ENCODE data around the gene GPC6. TPM values are rescaled to one million over a fixed set of nuclear protein-coding genes. Genes with fewer than 3 reads are reported as not detected.

GPC6 gene
- total and polyA plus RNA-seq, 2 experiments from 2014 or later: 14.4 to 43.3 TPM

DNA sequence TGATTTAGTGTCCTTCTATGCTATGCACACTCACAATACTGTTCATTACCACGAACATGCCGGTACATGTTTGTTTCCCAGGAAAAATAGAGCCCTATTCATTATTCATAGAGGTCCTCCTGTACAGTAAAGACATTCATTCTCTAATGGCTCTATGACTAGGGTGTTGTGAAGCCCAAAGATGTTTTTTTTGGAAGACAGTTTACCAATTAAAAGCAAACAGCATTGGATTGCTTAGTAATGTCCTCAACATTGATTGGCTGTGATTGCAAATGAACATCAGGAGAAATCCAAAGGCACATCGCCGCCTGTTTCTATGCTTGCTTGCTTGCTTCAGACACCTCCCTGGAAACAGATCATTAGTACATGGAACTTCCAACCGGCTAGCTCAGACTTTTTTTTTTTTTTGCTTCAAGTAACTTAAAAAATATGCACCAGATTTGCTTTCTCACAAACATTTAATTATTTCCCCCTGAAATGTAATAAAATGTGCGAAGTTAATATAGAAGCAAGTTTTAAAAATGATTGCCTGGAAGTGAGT lies 8.8 kb upstream of the GPC6 start:
- no peak overlapping the region for H3K27ac ChIP-seq
- no peaks in the 10 kb centered on the region for H3K36me3 ChIP-seq
- no peak for TF ChIP-seq CTCF (IDR thresholded peaks at IDR 0.05; ENCODE audit: low read depth, low read length)
- no peaks in the 10 kb centered on the region for H3K27me3 ChIP-seq
- DNase-seq (ENCODE audit: low read depth in 1 of 2, low spot score in 1 of 2): no peak
- no peaks in the 10 kb centered on the region for H3K4me1 ChIP-seq (ENCODE audit: low read depth)
- no peak overlapping the region for H3K4me3 ChIP-seq
- no peaks in the 10 kb centered on the region for H3K9me3 ChIP-seq (ENCODE audit: low read depth)

DNA sequence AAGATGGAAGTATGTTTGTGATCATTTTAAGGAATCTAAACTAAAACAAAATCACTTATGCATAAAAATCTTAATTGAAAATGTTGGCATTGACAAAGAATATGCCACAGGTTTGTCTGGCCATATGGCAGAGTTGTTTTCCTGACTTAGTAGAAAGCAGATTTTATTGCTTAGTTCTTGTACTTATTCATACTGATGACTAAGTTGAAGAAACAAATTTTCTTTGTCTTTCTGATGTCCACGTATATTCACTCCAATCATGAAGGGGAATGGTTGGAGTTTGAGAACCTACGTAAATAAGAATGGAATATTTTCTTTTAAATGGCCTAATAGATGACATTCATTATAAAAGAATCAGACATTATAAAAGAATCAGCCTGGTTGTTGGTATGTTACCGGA lies 8.0 kb upstream of the GPC6 start:
- H3K27ac ChIP-seq: no peak overlapping the region
- H3K36me3 ChIP-seq: no peaks in the 10 kb centered on the region

DNA sequence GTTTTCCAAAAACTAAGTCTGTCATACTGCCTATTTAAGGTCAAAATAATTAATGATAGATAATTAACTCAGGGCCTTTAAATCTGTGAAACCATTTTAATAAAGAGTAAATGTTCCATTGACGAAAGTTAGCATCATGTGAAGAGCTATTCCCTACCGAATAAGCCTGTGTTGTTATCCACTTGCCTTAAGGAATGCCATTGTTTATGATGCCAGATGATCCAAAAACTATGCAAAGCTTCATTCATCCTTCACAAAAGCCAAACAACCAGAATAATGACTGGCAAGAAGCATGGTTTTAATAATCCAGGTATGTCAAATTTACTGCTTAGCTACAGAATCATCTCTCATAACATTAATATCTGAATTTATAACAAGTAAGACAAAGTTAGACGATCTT lies 6.5 kb upstream of the GPC6 start:
- no peak overlapping the region for H3K27ac ChIP-seq
- TF ChIP-seq CTCF (IDR thresholded peaks at IDR 0.05; ENCODE audit: low read depth, low read length): no peak
- no peaks in the 10 kb centered on the region for H3K36me3 ChIP-seq
- no peak overlapping the region for H3K4me3 ChIP-seq
- DNase-seq (ENCODE audit: low read depth in 1 of 2, low spot score in 1 of 2): no peak
- H3K27me3 ChIP-seq: no peaks in the 10 kb centered on the region
- H3K4me1 ChIP-seq (ENCODE audit: low read depth): peaks cover 5% of the 10 kb centered on the region
- no peaks in the 10 kb centered on the region for H3K9me3 ChIP-seq (ENCODE audit: low read depth)

More for the DNA sequence above, 8.0 kb upstream of the GPC6 start:
- no peaks in the 10 kb centered on the region for H3K4me1 ChIP-seq (ENCODE audit: low read depth)
- H3K27me3 ChIP-seq: no peaks in the 10 kb centered on the region
- DNase-seq (ENCODE audit: low read depth in 1 of 2, low spot score in 1 of 2): no peak
- H3K4me3 ChIP-seq: no peak overlapping the region
- no peak for TF ChIP-seq CTCF (IDR thresholded peaks at IDR 0.05; ENCODE audit: low read depth, low read length)
- H3K9me3 ChIP-seq (ENCODE audit: low read depth): no peaks in the 10 kb centered on the region

DNA sequence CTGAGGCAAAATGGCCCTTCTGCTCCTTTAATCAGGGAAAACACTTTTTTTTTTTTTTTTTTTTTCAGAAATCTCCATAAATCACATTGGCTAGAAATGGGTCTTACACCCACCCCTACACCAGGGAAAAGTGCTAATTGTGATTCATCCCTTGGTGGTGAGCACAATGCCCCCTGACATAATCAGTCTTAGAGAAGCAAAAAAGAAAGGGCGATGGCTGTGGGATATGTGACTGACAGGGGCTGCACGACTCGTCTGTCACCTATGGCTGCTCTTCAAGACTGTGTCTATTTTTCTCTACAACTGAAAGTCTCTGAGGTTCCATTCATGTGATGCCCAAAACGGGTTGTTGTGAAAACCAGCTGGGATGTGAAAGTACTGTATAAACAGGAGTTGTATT lies 3.6 kb upstream of the GPC6 start:
- DNase-seq (ENCODE audit: low read depth in 1 of 2, low spot score in 1 of 2): no peak
- Histone ChIP-seq H3K9me3 (ENCODE audit: low read depth) (no peaks in the 10 kb centered on the region), H3K4me3 (no peak overlapping the region), H3K4me1 (ENCODE audit: low read depth) (peaks cover 18% of the 10 kb centered on the region), H3K36me3 (no peaks in the 10 kb centered on the region), H3K27me3 (no peaks in the 10 kb centered on the region), H3K27ac (no peak overlapping the region)
- no peak for TF ChIP-seq CTCF (IDR thresholded peaks at IDR 0.05; ENCODE audit: low read depth, low read length)

DNA sequence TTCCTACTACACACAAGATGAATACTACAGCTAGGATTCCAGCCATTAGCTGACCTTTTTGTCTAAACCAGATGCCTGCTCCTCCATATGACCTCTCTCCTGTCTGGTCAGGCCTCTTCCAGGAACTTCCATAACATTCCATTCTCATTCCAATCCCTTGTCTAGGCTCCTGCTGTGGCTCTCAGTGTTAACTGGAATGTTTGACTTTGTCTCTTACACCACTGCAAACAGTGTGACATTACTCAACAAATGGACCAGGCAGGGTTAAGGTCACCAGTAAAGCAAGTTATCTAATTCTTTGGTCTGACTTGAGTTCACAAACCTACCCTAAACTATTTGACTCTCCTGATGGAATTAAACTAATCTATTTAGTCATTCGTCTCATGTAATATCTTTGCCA lies 2.1 kb upstream of the GPC6 start:
- peak; percentile 41 to 77 for DNase-seq (ENCODE audit: low read depth in 1 of 2, low spot score in 1 of 2)
- Histone ChIP-seq H3K36me3 (no peaks in the 10 kb centered on the region), H3K4me1 (ENCODE audit: low read depth) (peaks cover 26% of the 10 kb centered on the region), H3K27me3 (no peaks in the 10 kb centered on the region), H3K9me3 (ENCODE audit: low read depth) (no peaks in the 10 kb centered on the region), H3K4me3 (no peak overlapping the region), H3K27ac (peak overlapping the region; percentile 41)
- no peak for TF ChIP-seq CTCF (IDR thresholded peaks at IDR 0.05; ENCODE audit: low read depth, low read length)

GRCh38 chr13:93225610-93226009 lies 997 bp upstream of the GPC6 start:
- DNase-seq (ENCODE audit: low read depth in 1 of 2, low spot score in 1 of 2): no peak
- Histone ChIP-seq H3K4me1 (ENCODE audit: low read depth) (peaks cover 37% of the 10 kb centered on the region), H3K4me3 (peak overlapping the region; percentile 84), H3K27me3 (no peaks in the 10 kb centered on the region), H3K36me3 (no peaks in the 10 kb centered on the region), H3K9me3 (ENCODE audit: low read depth) (no peaks in the 10 kb centered on the region), H3K27ac (no peak overlapping the region)
- no peak for TF ChIP-seq CTCF (IDR thresholded peaks at IDR 0.05; ENCODE audit: low read depth, low read length)
